HG03442 (cell line): ENCODE data around the gene MAPK10.
"Not testable (repeated sequence)": the region's sequence is repeated elsewhere in the genome, so short reads cannot be mapped to it uniquely, and the experiment has no call there.

Experiments used
- ATAC-seq: cut with Tn5 transposase; IDR thresholded peaks from one replicate; pipeline ENCODE4 v1.9.1; 2021; ENCODE audit warnings: mild to moderate bottlenecking, moderate library complexity; ENCODE audit not compliant: unreplicated experiment

The MAPK10 gene

DNA sequence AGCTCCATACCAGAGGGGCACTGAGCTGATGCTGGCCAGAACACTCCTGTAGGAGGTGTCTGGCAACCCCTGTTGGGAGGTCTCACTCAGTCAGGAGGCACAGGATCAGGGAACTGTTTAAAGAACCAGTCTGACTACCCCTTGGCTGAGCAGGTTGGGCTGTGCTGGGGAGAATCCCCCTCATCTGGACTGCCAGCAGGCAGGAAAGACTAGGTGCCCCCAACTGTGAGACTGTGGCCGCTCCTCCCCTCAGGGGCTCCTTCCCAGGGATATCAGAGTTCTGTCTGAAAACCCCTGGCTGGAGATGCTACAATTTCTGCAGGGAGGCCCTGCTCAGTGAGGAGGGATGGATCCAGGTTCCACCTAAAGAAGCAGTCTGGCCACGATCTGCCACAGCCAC lies 245.3 kb downstream of the MAPK10 start:
- no peak for ATAC-seq

DNA sequence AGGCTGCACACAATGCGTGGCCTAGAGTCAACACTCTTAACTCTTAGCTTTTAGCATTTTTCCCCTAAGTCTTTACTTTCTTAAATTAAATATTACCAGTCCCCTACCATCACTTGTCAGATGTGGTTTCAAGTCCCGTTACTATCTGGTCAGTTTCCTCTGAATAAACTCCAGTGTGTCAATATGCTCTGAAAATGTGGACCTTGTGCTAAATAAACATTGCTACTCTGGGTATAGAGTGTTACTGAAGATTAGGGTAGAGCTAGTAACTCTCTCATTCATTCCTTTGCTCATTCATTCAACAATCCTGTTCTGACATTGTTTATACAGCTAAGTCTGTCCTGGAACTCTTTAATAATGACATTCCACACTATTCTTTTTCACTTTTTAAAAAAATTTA lies 251.0 kb downstream of the MAPK10 start:
- ATAC-seq, result no peak

DNA sequence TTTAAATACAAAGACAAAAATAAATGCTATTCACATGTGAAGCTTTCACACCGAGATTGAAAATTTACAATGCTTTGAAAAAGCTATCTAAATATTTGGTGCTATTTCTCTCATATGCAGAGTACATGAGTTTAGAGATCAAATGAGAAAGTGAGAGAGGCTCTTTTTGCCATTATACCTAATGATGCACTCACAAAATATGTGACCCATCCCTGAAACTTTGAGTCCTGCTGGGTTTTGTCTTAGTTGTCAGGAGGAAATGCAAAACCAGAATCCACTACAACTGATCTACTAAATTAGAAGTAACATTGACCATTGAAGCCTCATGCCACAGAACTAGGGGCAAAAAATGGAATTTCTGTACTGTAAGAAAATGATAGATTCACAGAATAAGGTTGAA lies 251.7 kb downstream of the MAPK10 start:
- no peak for ATAC-seq

DNA sequence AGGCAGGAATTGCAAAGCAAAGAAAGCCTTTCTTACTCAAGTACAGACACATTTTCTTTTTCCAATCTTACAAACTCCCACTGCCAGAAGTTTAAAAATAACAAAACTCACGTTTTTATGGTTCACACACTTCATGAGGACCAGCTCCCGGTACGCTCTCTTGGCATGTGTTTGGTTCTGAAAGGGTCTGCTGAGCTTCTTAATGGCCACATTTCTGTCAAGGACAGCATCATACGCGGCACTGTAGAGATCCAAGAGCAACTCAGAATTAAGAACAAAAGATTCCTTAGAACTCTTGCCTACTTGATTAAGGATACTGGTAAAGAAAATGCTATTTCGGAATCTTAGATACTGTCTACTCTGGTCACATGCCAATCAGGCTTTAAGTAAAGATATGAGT lies 252.7 kb downstream of the MAPK10 start:
- ATAC-seq, result no peak

DNA sequence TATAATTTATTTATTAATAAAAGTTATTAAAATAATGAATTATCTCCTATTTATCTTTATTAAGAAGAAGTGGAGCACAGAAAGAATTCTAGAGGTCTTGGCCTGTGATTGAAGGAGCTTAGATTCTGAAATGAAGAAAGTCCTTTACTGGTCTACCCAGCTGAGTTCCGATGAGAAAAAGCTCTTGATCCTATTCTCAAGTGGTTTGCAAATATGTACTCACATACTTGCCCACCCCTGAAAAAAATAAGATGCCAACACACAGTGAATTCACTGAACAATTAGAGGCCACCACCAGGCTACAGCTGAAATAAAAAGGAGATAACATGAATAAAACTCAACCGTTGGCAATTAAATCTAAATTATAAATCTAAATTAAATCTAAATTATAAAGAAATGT lies 253.4 kb downstream of the MAPK10 start:
- no peak for ATAC-seq

DNA sequence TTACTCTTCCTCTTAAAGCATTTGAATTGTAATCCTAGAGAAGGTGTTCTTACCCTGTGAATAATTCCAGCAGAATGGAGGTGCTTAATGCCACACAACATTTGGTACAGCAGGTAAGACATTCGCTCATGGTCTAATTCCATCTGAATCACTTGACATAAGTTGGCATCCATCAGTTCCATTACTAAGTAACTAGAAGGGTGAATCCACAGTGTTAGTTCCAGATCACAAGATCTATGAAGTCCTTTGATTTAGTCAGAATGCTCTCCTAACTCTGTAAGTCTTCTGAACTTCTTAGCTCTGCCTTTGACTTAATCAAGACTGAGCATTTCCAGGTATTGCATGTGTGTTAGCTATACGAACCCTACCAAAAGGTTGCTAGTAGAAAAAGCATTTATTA lies 258.0 kb downstream of the MAPK10 start:
- no peak for ATAC-seq

DNA sequence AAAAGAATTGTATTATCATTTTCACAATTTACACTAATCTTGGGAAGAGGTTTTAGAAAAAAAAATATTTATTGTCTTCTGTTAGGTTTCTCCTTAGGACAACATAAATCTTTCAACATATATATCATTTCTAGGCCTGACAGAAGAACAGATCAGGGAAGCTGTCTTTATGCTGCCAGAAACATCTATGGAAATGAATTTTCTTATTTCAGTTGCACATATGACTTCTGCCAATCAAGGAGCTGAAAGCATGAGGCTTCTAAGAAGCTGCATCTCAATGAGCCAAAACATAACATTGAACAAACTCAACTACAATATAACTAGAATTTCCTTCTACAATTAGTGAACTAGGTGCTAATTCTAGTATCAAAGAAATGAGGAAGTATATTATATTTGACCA lies 258.4 kb downstream of the MAPK10 start:
- ATAC-seq, result no peak

DNA sequence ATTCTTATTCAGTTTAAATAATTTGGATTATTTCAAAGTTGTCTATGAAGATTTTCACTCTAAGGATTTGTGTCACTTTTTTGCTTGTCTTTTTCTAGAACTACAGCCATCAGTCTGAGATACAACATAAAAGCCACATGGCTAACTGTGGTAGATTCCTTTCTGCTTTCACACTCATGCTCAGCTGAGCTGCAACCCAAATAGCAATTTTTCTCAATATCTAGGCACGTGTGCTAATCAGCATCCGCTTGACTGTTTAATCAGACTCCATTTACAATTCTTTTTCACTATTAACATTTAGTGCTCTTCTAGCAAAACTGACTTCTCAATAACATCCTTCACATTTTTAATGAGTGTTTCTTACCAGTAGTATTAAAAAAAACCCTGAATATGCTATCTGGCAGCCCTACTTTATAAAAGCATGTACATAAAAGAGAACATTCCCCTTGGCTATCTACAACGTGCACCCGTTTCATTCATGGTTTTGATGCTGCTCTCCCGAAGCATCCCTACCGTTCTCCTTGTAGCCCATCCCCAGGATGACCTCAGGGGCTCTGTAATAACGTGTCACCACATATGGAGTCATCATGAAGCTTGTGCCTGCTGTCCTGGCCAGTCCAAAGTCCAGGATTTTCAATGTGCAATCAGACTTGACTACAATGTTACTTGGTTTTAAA lies 259.2 kb downstream of the MAPK10 start:
- no peak for ATAC-seq

DNA sequence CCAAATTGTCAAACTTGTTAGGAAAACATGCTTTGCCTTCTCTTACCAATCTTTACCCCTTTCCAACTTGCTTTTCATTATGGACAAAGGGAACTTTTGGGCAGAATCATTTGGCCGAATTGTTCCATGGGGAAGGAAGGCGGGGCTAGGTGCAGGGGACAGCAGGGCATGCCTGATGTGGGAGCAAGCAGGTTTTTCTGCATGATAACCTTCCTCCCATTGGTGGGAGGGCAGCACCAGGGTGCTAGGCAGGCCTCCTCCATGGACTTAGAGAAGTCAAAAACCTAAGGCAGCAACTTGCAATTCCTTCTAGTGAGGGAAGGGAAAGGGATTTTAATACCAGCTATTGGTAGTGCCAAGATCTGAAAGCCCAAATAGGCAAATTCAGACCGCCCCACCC lies 260.5 kb downstream of the MAPK10 start:
- ATAC-seq, result no peak

DNA sequence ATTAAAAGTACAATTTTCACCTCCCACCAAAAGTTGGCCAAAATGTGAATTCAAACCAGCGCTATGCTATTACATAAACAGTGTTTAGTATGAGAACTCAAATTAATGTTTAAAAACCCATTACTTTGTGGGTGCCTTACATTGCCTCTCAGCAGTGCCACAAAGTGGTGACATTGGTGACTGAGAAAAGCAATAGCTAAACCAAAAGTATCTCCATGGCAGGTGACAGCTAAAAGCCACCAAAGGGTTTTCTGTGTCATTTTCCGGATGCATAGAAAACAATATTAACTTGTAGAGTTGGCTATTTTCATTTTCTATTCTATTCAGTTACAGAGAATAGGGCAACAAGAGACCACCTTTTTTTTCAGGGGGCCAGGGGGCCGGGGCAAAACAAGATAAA lies 261.2 kb downstream of the MAPK10 start:
- no peak for ATAC-seq

DNA sequence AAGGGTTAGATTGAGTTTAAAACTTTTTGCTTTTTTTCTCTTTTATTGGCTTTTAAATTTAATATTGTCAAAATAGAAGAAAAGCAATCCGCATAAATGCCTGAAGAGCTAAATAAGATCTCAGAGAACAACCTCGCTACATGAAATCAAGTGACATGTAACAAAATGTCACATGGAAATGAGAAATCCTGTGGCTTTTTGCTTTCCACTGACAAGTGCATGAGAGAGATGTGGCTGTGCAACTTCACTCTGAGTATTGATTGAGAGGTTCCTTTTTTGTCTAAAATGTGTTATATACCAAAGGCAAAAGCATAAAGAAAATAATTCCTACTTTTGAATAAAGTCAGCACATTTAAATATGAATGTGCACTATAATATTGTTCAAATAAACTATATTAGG lies 263.5 kb downstream of the MAPK10 start:
- no peak for ATAC-seq

DNA sequence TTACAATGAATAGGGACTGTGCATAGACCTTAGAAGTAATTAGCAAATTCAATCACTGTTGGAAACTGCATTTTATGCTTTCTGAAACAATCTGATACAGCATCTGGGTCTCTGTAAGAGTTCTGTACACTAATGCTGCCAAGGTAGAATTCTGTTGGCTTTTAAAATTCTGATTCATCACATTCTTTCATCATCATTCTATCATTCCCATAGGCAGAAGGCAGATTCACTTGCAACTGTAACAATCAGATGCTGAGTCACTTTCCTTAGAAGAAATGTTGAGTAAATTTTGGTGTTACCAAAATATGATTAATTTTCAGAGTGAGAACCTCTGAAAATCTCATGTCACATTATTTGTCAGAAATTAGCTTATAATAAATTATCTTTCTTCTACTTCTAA lies 267.2 kb downstream of the MAPK10 start:
- no peak for ATAC-seq

DNA sequence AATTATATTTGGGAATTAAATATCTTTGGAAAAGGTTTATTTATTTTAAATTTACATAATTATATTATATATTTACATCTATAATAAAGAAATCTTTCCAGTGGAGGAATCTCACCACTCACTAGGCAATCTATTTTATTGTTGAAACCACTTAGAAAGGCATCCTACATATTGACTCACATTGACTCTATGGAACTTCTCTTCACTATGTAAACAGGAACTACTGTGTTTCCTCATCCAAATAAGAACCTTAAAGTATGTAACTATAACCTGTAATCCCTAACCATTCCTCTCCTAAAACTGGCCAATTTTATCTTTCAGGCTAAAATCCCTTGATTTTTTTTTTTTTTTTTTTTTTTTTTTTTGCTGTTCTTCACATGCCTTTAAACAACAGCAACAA lies 268.7 kb downstream of the MAPK10 start:
- ATAC-seq, result no peak

DNA sequence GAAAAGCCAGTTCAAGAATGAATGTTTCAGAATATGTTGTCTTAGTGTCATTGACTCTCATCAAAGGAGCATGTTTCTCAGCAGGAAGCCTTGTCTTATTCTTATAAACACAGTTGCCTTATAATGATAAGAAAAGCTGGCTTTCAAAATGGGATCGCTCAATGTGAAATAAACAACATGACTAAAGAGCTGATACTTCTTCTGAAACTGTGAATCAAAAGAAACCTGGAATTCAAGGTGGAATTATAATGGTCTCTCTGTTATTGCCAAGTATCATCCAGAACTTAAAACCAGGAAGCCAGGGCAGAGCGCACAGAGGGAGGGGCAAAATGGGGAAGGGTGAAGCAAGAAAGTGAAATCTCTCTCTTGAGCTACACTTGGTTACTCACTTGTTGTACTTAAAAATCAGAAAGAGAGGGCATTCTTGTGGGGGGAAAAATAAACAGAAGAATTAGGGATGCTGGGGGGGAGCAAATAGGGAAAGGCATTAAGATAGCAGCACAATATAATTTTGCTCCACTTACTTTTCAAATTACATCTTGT lies 270.0 kb downstream of the MAPK10 start:
- ATAC-seq, result no peak

DNA sequence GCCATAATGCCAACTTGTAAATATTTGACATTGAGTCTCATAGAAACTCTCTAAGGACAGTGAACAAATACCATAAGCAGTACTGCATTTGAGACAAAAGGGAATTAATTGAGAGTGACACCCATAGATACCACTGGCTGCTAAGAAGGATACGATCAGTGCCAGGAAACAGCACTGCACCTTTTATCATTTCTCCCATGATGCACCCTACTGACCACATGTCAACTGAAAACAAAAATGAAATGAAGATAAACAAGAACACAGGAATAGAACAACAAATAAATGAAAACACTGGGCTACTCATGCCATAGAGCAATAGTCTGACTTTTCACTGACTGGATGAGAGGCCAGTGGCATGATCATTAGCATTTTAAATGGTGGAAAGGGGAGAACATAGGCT lies 270.8 kb downstream of the MAPK10 start:
- no peak for ATAC-seq

DNA sequence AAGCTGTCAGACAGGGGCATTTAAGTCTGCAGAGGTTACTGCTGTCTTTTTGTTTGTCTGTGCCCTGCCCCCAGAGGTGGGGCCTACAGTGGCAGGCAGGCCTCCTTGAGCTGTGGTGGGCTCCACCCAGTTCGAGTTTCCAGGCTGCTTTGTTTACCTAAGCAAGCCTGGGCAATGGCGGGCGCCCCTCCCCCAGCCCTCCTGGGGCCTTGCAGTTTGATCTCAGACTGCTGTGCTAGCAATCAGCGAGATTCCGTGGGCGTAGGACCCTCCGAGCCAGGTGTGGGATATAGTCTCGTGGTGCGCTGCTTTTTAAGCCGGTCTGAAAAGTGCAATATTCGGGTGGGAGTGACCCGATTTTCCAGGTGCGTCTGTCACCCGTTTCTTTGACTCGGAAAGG lies 284.1 kb downstream of the MAPK10 start:
- ATAC-seq, result not testable (repeated sequence)

DNA sequence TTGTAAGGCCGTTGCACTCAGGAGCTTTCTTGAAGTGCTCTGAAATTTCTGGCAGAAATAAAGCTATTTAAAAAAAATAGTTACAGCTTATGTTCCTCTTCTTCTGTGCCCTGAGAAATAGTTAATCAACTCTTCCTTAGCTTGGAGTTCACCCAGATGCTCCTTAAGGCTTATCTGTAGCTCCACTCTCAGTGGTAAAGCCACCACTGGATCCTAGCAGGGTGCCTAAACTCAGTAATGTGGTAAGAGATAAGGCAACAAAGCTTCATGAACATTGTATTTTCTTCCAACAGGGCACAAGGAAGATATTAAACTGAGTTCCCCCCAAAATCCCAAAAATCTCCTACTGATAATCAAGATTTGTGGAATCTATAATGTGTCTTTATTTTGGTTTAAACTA lies 299.5 kb downstream of the MAPK10 start:
- no peak for ATAC-seq

DNA sequence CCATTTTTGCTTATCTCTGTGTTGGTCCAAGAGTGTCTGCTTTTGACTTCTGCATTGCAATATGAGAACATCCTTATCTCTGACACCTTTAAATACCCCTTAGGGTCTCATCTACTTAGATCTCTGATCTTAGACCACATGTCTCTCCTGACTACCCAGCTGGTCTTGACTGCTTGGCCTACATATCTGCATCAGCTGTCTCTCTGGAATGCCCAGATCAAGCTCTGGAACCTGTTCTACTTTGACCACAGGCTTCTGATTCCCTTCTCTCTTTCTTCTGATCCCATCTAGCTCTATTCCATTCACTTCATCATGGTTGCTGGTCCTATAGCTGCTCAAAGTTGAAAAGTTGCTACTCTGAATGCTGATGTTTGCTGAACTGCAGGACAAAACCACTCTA lies 301.2 kb downstream of the MAPK10 start:
- no peak for ATAC-seq

DNA sequence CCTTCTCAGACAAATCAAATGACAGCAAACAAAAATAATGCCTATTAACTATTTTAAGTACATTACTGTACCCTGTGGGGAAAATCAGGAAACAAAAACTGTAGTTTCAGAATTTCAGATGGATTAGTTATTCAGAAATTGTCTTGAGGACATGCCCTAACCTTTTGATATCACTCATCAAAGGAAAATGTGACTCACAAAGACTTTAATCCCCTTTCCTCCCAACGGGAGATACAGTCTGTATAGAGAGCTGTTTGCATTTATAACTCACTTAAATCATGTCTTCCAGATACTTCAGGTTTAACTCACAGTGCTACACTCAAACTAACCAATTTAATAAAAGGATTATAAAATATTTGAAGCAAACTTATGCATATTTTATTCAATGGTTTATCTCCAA lies 304.0 kb downstream of the MAPK10 start:
- no peak for ATAC-seq

DNA sequence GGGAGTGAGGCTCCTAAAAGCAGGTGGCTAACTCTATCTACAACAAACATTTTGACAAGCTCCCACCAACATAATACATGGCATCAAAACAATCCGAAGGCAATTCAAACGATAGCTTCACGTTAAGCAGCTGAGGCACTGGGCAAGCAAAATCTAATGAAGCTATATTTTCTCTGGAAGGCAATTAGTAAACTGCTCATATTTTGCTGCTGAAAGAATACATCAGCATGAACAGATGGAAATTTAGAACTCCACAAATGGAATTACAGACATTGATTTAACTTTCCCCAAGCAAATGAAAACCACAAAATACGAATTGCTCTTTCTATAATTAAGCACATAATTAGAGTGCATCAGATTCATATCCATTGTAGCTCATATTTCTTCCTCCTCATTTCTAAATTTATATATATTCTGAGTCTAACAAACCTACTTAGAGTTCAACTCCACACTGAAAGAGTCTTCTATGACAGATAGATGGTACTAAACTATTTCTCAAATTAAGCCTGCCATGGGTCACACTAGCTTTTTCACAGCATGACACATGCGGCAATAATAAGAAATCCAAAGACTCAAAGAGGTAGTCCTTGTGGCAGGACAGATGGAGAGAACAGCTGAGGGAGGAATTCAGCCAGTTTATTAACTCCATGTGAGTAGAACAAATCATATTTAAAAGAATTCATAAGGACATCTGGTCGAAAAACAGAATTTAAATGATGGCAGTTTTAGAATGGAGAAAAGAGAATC lies 305.4 kb downstream of the MAPK10 start:
- no peak for ATAC-seq

DNA sequence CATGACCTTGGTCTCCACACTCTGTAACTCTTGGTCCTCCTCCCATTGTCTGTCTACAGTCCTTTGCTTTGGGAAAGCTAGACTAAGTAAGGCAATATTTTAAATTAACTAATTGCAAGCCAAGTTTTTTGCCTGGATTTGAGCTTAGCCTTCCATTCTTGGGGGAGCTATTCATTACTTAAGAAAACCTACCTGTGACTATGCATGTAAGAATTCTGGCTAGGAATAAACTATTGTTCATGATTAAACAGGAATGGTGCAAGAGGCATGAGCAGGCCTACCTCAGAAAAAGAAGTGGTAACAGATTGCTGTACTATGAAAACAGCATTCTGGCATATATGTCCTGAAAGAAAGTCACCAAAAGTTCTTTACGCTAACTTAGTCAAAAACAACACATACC lies 309.4 kb downstream of the MAPK10 start:
- no peak for ATAC-seq

DNA sequence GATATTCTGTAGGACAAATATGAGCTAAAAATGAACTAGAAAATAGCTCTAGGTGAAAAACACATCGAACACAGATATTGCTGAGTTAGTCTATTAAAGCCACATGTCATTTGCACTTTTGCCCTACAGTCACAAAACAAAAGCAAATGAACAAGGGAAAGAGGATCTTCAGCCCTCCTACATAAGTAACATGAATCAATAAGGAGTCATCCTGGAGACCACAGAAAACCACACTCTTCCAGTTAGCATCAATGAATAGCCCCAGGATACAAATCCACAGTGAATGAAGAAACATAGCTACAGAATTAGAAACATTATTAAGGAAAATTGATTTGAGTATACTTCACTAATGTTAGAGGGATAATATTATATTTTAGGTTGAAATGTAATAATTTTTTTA lies 311.4 kb downstream of the MAPK10 start:
- ATAC-seq, result no peak

DNA sequence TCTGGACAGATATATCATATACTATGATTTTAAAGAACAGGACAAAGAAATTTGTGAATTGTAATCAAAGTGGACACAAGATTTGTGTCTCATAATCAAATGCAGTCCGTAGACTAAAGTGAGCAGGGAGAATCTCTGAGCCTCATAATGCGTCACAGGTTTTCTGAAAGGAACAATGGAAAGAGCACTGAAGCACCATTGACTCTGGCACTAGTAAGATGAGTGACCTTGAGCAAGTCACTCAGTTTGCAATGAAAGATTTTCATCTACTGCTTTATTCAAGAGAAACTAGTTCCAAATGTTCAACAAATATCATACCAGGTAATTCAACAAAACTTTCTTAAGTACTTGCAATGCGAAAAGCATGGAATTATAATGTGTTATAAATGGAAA lies 315.3 kb downstream of the MAPK10 start:
- ATAC-seq, result no peak
